ENCODE results near the gene UMAD1. TPM values are rescaled to one million over a fixed set of nuclear protein-coding genes. Genes with fewer than 3 reads are reported as not detected.

The UMAD1 gene
- total and polyA plus RNA-seq, 2 of the 4 experiments (the other 2 are of a cell fraction), result 5.2 to 8.4 TPM

DNA sequence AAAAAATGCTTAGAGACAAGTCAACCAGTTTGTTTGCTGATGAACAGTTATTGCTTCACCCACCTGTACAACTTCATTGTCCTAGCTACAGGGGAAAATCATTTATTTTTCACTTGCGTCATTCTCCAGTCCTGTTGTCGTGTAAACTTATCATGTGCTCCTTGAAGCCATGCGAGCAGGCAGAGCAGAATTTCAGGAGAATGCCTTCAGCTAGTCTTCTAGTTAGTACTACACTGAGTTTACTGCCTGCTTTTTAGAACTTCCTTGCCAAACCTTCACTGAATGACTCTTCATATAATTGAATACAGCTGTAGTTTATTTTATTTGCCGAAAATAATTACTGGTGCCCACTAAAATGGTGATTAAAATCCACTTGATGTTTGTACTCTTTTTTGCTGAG, 62.3 kb downstream of the UMAD1 start:
- Histone ChIP-seq H3K79me1 (ENCODE audit: low read depth in 1 of 2, low read length in 2 of 2) (peaks cover 2 to 3% of the 10 kb centered on the region in 2 experiments; a peak in 2 of 4 replicates), H3K36me3 (ENCODE audit: control insufficient read depth, insufficient read depth, low read length) (no peaks in the 10 kb centered on the region), H2BK20ac (ENCODE audit: low read depth, low read length) (peak overlapping the region; percentile 20; the same call in 1 of the 2 replicates), H3K56ac (ENCODE audit: extremely low read depth, insufficient read depth, low read length) (no peak overlapping the region), H3K9me1 (ENCODE audit: insufficient read depth, low read length) (no peaks in the 10 kb centered on the region; the same call in 1 of the 2 replicates), H2AK5ac (ENCODE audit: low read depth, low read length) (no peak overlapping the region), H3K18ac (ENCODE audit: low read depth, low read length) (no peak overlapping the region), H2AFZ (replicated peaks; ENCODE audit: low read length, poor library complexity) (no peak overlapping the region), H3K4me1 (ENCODE audit: control insufficient read depth, insufficient read depth, low read length) (0 out of 2 replicates have a peak, but pooled peaks cover 2% of the 10 kb centered on the region), H3K14ac (replicated peaks; ENCODE audit: low read depth, low read length) (no peak overlapping the region), H3K4ac (ENCODE audit: low read depth, low read length) (no peak overlapping the region), H2BK120ac (ENCODE audit: low read depth, low read length) (no peak overlapping the region), H4K8ac (ENCODE audit: low read depth in 2 of 2, low read length in 2 of 2) (no peak overlapping the region), H3K23ac (ENCODE audit: low read depth, low read length) (no peak overlapping the region), H3K27me3 (ENCODE audit: control insufficient read depth, insufficient read depth, low read length) (no peaks in the 10 kb centered on the region), H3K4me3 (ENCODE audit: insufficient read depth, low read depth, low read length) (no peak overlapping the region), H4K20me1 (ENCODE audit: insufficient read depth, low read length) (no peaks in the 10 kb centered on the region), H4K5ac (ENCODE audit: low read depth, low read length) (no peak overlapping the region), H3K4me2 (ENCODE audit: low read depth, low read length) (no peak overlapping the region), H2BK5ac (ENCODE audit: low read depth, low read length, poor library complexity, severe bottlenecking) (no peak overlapping the region), H2BK15ac (ENCODE audit: low read depth, low read length) (no peak overlapping the region), H2AK9ac (replicated peaks; ENCODE audit: low read depth, low read length, poor library complexity) (no peak overlapping the region), H3K9me3 (ENCODE audit: control insufficient read depth, insufficient read depth, low read length) (peaks cover 6% of the 10 kb centered on the region; the same call in 1 of the 2 replicates), H4K91ac (ENCODE audit: insufficient read depth, low read depth, low read length) (no peak overlapping the region), H3K9ac (ENCODE audit: low read depth, low read length) (no peak overlapping the region), H3K27ac (ENCODE audit: insufficient read depth, low read length) (no peak overlapping the region)
- intact Hi-C loops (cut with micrococcal nuclease) (no loop called here), dilution Hi-C loops (cut with HindIII; ENCODE audit: low sequenced_read_pairs, unreplicated experiment) (no loop called here), in situ Hi-C loops (cut with MboI; ENCODE audit: low sequenced_read_pairs) (no loop called here)
- TF ChIP-seq FOS (IDR thresholded peaks at IDR 0.05; ENCODE audit: low read depth, low read length), result no peak
- TF ChIP-seq RCOR1 (IDR thresholded peaks at IDR 0.05; ENCODE audit: insufficient replicate concordance, low read length), result no peak
- TF ChIP-seq, protein P1, sequence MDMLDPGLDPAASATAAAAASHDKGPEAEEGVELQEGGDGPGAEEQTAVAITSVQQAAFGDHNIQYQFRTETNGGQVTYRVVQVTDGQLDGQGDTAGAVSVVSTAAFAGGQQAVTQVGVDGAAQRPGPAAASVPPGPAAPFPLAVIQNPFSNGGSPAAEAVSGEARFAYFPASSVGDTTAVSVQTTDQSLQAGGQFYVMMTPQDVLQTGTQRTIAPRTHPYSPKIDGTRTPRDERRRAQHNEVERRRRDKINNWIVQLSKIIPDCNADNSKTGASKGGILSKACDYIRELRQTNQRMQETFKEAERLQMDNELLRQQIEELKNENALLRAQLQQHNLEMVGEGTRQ (IDR thresholded peaks at IDR 0.05; ENCODE audit: low read depth, low read length), result no peak
- no peak for TF ChIP-seq MXI1 (IDR thresholded peaks at IDR 0.05; ENCODE audit: borderline replicate concordance, low read depth, low read length)
- CTCF ChIA-PET, result no interaction called here
- whole genome bisulfite sequencing, 2 experiments (ENCODE audit: extremely low coverage in 2 of 2, insufficient read length in 1 of 2), result 100% methylated on average over 3 of the region's 4 CpGs; no CpG with 5 or more reads in 1 of the 2 experiments
- no TSS peak for BruUV-seq (replicated peaks)
- POLR2A ChIA-PET (ENCODE audit: unreplicated experiment), result no interaction called here
- DNase-seq, result peak; percentile 16
- no peak for ATAC-seq (ENCODE audit: low read depth)
